DMS153 (cell line): ENCODE data around the gene ARMC2.
A peak's percentile ranks its signal among the peaks of the same experiment; 100 is the strongest.

ENCODE experiments used
- DNase-seq: peaks from one replicate; lab custom pipeline; 2025; lab: John Stamatoyannopoulos, UW

The ARMC2 gene

GRCh38 chr6:108988296-108988695 is 140.1 kb downstream of the ARMC2 start:
- DNase-seq: no peak

GRCh38 chr6:108988765-108989164 is 140.5 kb downstream of the ARMC2 start:
- DNase-seq: no peak

- DNase-seq: no peak
Observed at GRCh38 chr6:108989700-108990099, 141.5 kb downstream of the ARMC2 start.

- DNase-seq: no peak
Observed at GRCh38 chr6:108993876-108994275, 145.7 kb downstream of the ARMC2 start.

GRCh38 chr6:108995296-108995695 is 147.1 kb downstream of the ARMC2 start:
- no peak for DNase-seq

GRCh38 chr6:108996208-108996607 is 148.0 kb downstream of the ARMC2 start:
- no peak for DNase-seq

- DNase-seq: no peak
Observed at GRCh38 chr6:108998485-108998884, 150.3 kb downstream of the ARMC2 start.

- DNase-seq: no peak
Observed at GRCh38 chr6:108999428-108999827, 151.2 kb downstream of the ARMC2 start.

GRCh38 chr6:109000289-109000688 is 152.1 kb downstream of the ARMC2 start:
- no peak for DNase-seq

GRCh38 chr6:109001291-109001894 is 153.2 kb downstream of the ARMC2 start:
- DNase-seq: no peak

GRCh38 chr6:109002051-109002697 is 154.0 kb downstream of the ARMC2 start:
- no peak for DNase-seq

- no peak for DNase-seq
Observed at GRCh38 chr6:109002882-109003281, 154.7 kb downstream of the ARMC2 start.

- no peak for DNase-seq
Observed at GRCh38 chr6:109006818-109007217, 158.6 kb downstream of the ARMC2 start.

- no peak for DNase-seq
Observed at GRCh38 chr6:109007521-109007920, 159.3 kb downstream of the ARMC2 start.

GRCh38 chr6:109008054-109008453 is 159.8 kb downstream of the ARMC2 start:
- DNase-seq: no peak

- DNase-seq: peak; percentile 31
Observed at GRCh38 chr6:109008537-109009235, 160.5 kb downstream of the ARMC2 start.

- peak; percentile 79 for DNase-seq
Observed at GRCh38 chr6:109009236-109009961, 161.2 kb downstream of the ARMC2 start.

- no peak for DNase-seq
Observed at GRCh38 chr6:109009962-109010704, 161.9 kb downstream of the ARMC2 start.

- DNase-seq: peak; percentile 47
Observed at GRCh38 chr6:109010705-109011102, 162.5 kb downstream of the ARMC2 start.

GRCh38 chr6:109013656-109014305 is 165.6 kb downstream of the ARMC2 start:
- DNase-seq: no peak

GRCh38 chr6:109014606-109015005 is 166.4 kb downstream of the ARMC2 start:
- DNase-seq: no peak
